HepG2 (cell line): ENCODE results near the gene HPS6. TPM values are rescaled to one million over a fixed set of nuclear protein-coding genes. Genes with fewer than 3 reads are reported as not detected.

Source experiments
- ATF7-NPFF ChIP-seq: sonication (generic); formaldehyde crosslinking; IDR thresholded peaks from 2 replicates; pipeline ENCODE4 v1.8.1; 2023; ENCODE audit warnings: mild to moderate bottlenecking, low read depth, missing genetic modification reagents, moderate library complexity
- KLF15 ChIP-seq: sonication (generic); formaldehyde crosslinking; IDR thresholded peaks from 2 replicates; pipeline ENCODE4 v1.8.1; 2023; ENCODE audit warnings: borderline replicate concordance, mild to moderate bottlenecking, inconsistent platforms, missing genetic modification reagents, mixed read lengths
- NCOA2 ChIP-seq: sonication (generic); formaldehyde crosslinking; IDR thresholded peaks from 2 replicates; pipeline ENCODE4 v1.8.0; 2022; ENCODE audit warnings: inconsistent platforms
- NFATC3 ChIP-seq: sonication (generic); formaldehyde crosslinking; IDR thresholded peaks from 2 replicates; pipeline ENCODE4 v1.5.1; 2020; ENCODE audit warnings: mild to moderate bottlenecking, missing genetic modification reagents
- NFKB2 ChIP-seq: sonication (generic); formaldehyde crosslinking; IDR thresholded peaks from 2 replicates; pipeline ENCODE4 v1.4.0; 2020; ENCODE audit warnings: missing genetic modification reagents, borderline replicate concordance
- NFKBIZ ChIP-seq: IDR thresholded peaks from 2 replicates; pipeline ENCODE4 v1.6.1; 2018; ENCODE audit warnings: missing genetic modification reagents, missing compliant biosample characterization
- PITX1 ChIP-seq: sonication (generic); formaldehyde crosslinking; IDR thresholded peaks from 2 replicates; pipeline ENCODE4 v1.5.1; 2020; ENCODE audit warnings: mild to moderate bottlenecking, missing genetic modification reagents
- RBAK ChIP-seq: sonication (generic); formaldehyde crosslinking; IDR thresholded peaks from 2 replicates; pipeline ENCODE4 v1.5.1; 2020; ENCODE audit warnings: mild to moderate bottlenecking, missing genetic modification reagents
- ZNF160 ChIP-seq: sonication (generic); formaldehyde crosslinking; IDR thresholded peaks from 2 replicates; pipeline ENCODE4 v1.8.0; 2022; ENCODE audit warnings: mild to moderate bottlenecking, inconsistent platforms, missing genetic modification reagents
- ZNF749 ChIP-seq: sonication (generic); formaldehyde crosslinking; IDR thresholded peaks from 2 replicates; pipeline ENCODE4 v1.8.0; 2022; ENCODE audit warnings: mild to moderate bottlenecking, missing genetic modification reagents, moderate library complexity, borderline replicate concordance
- ZNF761 ChIP-seq: sonication (generic); formaldehyde crosslinking; conservative IDR thresholded peaks from 2 replicates; pipeline ENCODE4 v1.4.0; 2020; ENCODE audit warnings: mild to moderate bottlenecking, missing genetic modification reagents
- ZNF772 ChIP-seq: sonication (generic); formaldehyde crosslinking; IDR thresholded peaks from 2 replicates; pipeline ENCODE4 v1.5.0; 2020; ENCODE audit warnings: mild to moderate bottlenecking, missing genetic modification reagents
- polyA plus RNA-seq, 8 experiments: library from polyadenylated mRNA; depleted of rRNA in 3 of 8; stranded (reverse) in 7 of 8; unstranded in 1 of 8; fragments of >200 nt; fragmentation: Illumina TruSeq in 4 of 8; extraction: Trizol in 4 of 8; gene quantifications; 2 replicates each; pipeline versions ENCODE4 v1.2.1 to v1.2.3, GENCODE V29; 2011 to 2016; ENCODE audit warnings: low read depth in 4 of 8, missing spikeins in 1 of 8, mixed read lengths in 1 of 8; ENCODE audit not compliant: insufficient read depth in 1 of 8
- total RNA-seq, 5 experiments: library from RNA; depleted of rRNA; stranded (reverse); fragments of >200 nt; fragmentation: Illumina TruSeq; extraction: Trizol; gene quantifications; 2 replicates each; pipeline ENCODE4 v1.2.3, GENCODE V29; 2016; ENCODE audit warnings: low read depth in 1 of 5
- TF ChIP-seq, protein P1 (sequence below): sonication (generic); formaldehyde crosslinking; IDR thresholded peaks from one replicate; pipeline ENCODE4 v1.5.1; 2020; ENCODE audit warnings: mild to moderate bottlenecking, missing genetic modification reagents; ENCODE audit errors: not compliant biosample characterization
- TF ChIP-seq, protein P2 (sequence below): sonication (generic); formaldehyde crosslinking; IDR thresholded peaks from 2 replicates; pipeline ENCODE4 v1.4.0; 2020; ENCODE audit warnings: low read depth, mild to moderate bottlenecking, missing genetic modification reagents
- TF ChIP-seq, protein P3 (sequence below): sonication (generic); formaldehyde crosslinking; IDR thresholded peaks from 2 replicates; pipeline ENCODE4 v1.4.0; 2020; ENCODE audit warnings: mild to moderate bottlenecking, missing genetic modification reagents
- TF ChIP-seq, protein P4 (sequence below): sonication (generic); formaldehyde crosslinking; IDR thresholded peaks from 2 replicates; pipeline ENCODE4 v1.4.0; 2020; ENCODE audit warnings: missing genetic modification reagents

HPS6 gene
- total and polyA plus RNA-seq, 2 of the 13 experiments (the other 11 are each of a cell fraction or from before 2014, with no cell fraction given), result 2.9 to 14.9 TPM

DNA sequence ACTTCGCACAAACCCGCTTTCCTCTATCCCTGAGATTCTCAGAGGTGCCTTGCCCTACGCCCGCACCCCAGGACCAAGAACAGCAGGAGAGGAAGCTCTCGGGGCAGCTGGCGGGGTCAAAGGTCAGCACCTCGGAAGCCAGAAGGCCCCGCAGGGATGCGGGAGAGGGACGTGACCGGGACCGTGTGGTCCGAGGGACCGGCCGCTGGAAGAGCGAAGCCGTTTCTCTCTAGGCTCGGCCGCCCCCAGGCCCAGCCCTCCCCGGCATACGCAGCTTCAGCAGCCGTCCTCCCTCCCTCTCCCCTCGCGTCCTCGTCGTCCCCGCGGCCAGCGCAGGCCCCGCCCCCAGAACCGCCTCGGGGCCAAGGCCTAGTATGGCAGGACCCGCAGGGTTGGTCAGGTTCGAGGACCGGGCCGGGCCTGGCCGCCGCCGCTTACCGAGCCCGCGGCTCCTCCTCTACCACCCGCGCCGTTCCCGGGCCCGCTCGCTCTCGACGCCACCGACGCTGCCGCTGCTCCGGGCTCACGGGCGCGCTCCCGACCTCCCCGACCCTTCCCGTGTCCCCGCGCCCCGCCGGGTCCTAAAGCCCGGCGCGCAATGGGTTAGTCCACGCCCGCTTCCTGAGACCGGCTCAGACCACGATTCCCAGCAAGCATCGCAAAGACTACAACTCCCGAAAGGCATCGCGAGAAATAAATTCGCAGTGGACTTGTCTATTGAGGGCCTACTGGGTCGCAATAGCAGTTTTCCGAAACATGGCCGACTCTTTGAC is 9.3 kb upstream of the HPS6 start, which contains the start of gene ARMH3 (continued):
- TF ChIP-seq, protein P1, sequence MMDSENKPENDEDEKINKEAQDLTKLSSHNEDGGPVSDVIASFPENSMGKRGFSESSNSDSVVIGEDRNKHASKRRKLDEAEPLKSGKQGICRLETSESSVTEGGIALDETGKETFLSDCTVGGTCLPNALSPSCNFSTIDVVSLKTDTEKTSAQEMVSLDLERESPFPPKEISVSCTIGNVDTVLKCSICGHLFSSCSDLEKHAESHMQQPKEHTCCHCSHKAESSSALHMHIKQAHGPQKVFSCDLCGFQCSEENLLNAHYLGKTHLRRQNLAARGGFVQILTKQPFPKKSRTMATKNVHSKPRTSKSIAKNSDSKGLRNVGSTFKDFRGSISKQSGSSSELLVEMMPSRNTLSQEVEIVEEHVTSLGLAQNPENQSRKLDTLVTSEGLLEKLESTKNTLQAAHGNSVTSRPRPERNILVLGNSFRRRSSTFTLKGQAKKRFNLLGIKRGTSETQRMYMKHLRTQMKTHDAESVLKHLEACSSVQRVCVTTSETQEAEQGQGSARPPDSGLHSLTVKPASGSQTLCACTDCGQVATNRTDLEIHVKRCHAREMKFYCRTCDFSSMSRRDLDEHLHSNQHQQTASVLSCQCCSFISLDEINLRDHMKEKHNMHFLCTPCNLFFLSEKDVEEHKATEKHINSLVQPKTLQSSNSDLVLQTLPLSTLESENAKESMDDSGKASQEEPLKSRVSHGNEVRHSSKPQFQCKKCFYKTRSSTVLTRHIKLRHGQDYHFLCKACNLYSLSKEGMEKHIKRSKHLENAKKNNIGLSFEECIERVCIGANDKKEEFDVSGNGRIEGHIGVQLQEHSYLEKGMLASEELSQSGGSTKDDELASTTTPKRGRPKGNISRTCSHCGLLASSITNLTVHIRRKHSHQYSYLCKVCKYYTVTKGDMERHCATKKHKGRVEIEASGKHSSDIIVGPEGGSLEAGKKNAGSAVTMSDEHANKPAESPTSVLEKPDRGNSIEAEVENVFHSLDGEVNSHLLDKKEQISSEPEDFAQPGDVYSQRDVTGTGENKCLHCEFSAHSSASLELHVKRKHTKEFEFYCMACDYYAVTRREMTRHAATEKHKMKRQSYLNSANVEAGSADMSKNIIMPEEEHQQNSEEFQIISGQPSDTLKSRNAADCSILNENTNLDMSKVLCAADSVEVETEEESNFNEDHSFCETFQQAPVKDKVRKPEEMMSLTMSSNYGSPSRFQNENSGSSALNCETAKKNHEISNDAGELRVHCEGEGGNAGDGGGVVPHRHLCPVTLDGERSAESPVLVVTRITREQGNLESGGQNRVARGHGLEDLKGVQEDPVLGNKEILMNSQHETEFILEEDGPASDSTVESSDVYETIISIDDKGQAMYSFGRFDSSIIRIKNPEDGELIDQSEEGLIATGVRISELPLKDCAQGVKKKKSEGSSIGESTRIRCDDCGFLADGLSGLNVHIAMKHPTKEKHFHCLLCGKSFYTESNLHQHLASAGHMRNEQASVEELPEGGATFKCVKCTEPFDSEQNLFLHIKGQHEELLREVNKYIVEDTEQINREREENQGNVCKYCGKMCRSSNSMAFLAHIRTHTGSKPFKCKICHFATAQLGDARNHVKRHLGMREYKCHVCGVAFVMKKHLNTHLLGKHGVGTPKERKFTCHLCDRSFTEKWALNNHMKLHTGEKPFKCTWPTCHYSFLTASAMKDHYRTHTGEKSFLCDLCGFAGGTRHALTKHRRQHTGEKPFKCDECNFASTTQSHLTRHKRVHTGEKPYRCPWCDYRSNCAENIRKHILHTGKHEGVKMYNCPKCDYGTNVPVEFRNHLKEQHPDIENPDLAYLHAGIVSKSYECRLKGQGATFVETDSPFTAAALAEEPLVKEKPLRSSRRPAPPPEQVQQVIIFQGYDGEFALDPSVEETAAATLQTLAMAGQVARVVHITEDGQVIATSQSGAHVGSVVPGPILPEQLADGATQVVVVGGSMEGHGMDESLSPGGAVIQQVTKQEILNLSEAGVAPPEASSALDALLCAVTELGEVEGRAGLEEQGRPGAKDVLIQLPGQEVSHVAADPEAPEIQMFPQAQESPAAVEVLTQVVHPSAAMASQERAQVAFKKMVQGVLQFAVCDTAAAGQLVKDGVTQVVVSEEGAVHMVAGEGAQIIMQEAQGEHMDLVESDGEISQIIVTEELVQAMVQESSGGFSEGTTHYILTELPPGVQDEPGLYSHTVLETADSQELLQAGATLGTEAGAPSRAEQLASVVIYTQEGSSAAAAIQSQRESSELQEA (CRISPR knock-in tag), result peak; percentile 95
- TF ChIP-seq ZNF772 (CRISPR knock-in tag) (no peak; the same call in 1 of the 2 replicates), KLF15 (CRISPR knock-in tag) (no peak), NFKBIZ (CRISPR knock-in tag) (peak; percentile 19; the same call in 1 of the 2 replicates), ATF7-NPFF (CRISPR knock-in tag) (peak; percentile 46; the same call in 1 of the 2 replicates), ZNF749 (peak; percentile 49; the same call in 1 of the 2 replicates), ZNF160 (CRISPR knock-in tag) (peak; percentile 83; the same call in 1 of the 2 replicates), NFKB2 (CRISPR knock-in tag) (peak; percentile 89; the same call in 1 of the 2 replicates), PITX1 (peak; percentile 77), NCOA2 (CRISPR knock-in tag) (no peak), RBAK (CRISPR knock-in tag) (no peak), NFATC3 (CRISPR knock-in tag) (no peak), ZNF761 (CRISPR knock-in tag) (peak; percentile 86; the same call in 1 of the 2 replicates)
- TF ChIP-seq, protein P2, sequence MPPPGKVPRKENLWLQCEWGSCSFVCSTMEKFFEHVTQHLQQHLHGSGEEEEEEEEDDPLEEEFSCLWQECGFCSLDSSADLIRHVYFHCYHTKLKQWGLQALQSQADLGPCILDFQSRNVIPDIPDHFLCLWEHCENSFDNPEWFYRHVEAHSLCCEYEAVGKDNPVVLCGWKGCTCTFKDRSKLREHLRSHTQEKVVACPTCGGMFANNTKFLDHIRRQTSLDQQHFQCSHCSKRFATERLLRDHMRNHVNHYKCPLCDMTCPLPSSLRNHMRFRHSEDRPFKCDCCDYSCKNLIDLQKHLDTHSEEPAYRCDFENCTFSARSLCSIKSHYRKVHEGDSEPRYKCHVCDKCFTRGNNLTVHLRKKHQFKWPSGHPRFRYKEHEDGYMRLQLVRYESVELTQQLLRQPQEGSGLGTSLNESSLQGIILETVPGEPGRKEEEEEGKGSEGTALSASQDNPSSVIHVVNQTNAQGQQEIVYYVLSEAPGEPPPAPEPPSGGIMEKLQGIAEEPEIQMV (CRISPR knock-in tag), result peak; percentile 86; the same call in 1 of the 2 replicates
- TF ChIP-seq, protein P3, sequence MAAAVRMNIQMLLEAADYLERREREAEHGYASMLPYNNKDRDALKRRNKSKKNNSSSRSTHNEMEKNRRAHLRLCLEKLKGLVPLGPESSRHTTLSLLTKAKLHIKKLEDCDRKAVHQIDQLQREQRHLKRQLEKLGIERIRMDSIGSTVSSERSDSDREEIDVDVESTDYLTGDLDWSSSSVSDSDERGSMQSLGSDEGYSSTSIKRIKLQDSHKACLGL (CRISPR knock-in tag), result no peak
- TF ChIP-seq, protein P4, sequence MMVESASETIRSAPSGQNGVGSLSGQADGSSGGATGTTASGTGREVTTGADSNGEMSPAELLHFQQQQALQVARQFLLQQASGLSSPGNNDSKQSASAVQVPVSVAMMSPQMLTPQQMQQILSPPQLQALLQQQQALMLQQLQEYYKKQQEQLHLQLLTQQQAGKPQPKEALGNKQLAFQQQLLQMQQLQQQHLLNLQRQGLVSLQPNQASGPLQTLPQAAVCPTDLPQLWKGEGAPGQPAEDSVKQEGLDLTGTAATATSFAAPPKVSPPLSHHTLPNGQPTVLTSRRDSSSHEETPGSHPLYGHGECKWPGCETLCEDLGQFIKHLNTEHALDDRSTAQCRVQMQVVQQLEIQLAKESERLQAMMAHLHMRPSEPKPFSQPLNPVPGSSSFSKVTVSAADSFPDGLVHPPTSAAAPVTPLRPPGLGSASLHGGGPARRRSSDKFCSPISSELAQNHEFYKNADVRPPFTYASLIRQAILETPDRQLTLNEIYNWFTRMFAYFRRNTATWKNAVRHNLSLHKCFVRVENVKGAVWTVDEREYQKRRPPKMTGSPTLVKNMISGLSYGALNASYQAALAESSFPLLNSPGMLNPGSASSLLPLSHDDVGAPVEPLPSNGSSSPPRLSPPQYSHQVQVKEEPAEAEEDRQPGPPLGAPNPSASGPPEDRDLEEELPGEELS (CRISPR knock-in tag), result no peak; the same call in 1 of the 2 replicates
